Aorta (tissue), 5 donors: ENCODE measurements around the gene MZT2B. TPM values are rescaled to one million over a fixed set of nuclear protein-coding genes. Genes with fewer than 3 reads are reported as not detected.
A peak's percentile ranks its signal among the peaks of the same experiment; 100 is the strongest.
"Not testable (repeated sequence)": the region's sequence is repeated elsewhere in the genome, so short reads cannot be mapped to it uniquely, and the experiment has no call there.

Experiments
- ATAC-seq: fragments of 200-7000 bp; cut with Tn5 transposase; one replicate; pipeline ENCODE4 v1.9.1; 2022; ENCODE audit warnings: moderate library complexity; ENCODE audit not compliant: low FRiP score
- DNase-seq, 2 donors: peaks; one replicate each; pipeline ENCODE4 v3.0.0-alpha.2; 2020
- H3K27ac ChIP-seq, 2 donors: one replicate each; pipeline ENCODE4 v1.5.1; 2013; ENCODE audit warnings: low read length in 2 of 2, mild to moderate bottlenecking in 2 of 2, moderate library complexity in 2 of 2, control low read depth in 1 of 2, inconsistent platforms in 1 of 2, low read depth in 1 of 2
- H3K27me3 ChIP-seq, 2 donors: one replicate each; pipeline ENCODE4 v1.6.1; 2013; ENCODE audit warnings: control low read depth in 1 of 2, low read length in 1 of 2, mild to moderate bottlenecking in 1 of 2, moderate library complexity in 1 of 2; ENCODE audit not compliant: insufficient read depth in 2 of 2, control insufficient read depth in 1 of 2
- H3K36me3 ChIP-seq, 2 donors: one replicate each; pipeline ENCODE4 v1.6.1; 2013; ENCODE audit warnings: control low read depth in 1 of 2, low read length in 1 of 2, mild to moderate bottlenecking in 1 of 2; ENCODE audit not compliant: insufficient read depth in 2 of 2, control insufficient read depth in 1 of 2
- H3K4me1 ChIP-seq, 2 donors: one replicate each; pipeline ENCODE4 v1.6.1; 2013; ENCODE audit warnings: low read length in 2 of 2, control low read depth in 1 of 2, mild to moderate bottlenecking in 1 of 2, moderate library complexity in 1 of 2; ENCODE audit not compliant: insufficient read depth in 2 of 2, control insufficient read depth in 1 of 2
- H3K4me3 ChIP-seq, 2 donors: one replicate each; pipeline ENCODE4 v1.5.1; 2013; ENCODE audit warnings: low read length in 2 of 2, control low read depth in 1 of 2, mild to moderate bottlenecking in 1 of 2
- H3K9me3 ChIP-seq: one replicate; pipeline ENCODE4 v1.6.1; 2013; ENCODE audit warnings: mild to moderate bottlenecking, low read length; ENCODE audit not compliant: control insufficient read depth
- WGBS, 2 donors: extraction: QIAGEN DNeasy Blood & Tissue Kit; methylation state at CpG; one replicate each; pipeline ENCODE4 v1.1.7; 2013; 5-methylcytosine and 5-hydroxymethylcytosine counted together
- intact Hi-C, 2 donors: fragments of 100-400 bp; cut with DNase I; formaldehyde crosslinking; loops; one replicate each; pipeline versions ENCODE4 v1.14.2 to v1.15.0; 2022
- polyA plus RNA-seq, 2 donors: library from polyadenylated mRNA; stranded (reverse); fragments of 200-250 nt; gene quantifications; one replicate each; pipeline ENCODE4 v1.2.3, GENCODE V29; 2013
- total RNA-seq, 2 donors: library from RNA; stranded (reverse); fragmentation: NEBNext Ultra II Directional; extraction: Animal tissue kit (Norgen Biotek cat#: 25700); gene quantifications; one replicate each; pipeline ENCODE4 v1.2.1, GENCODE V29; 2021
- donor health status: healthy with polysubstance abuse.
- donor health status: Bipolar disorder and iron deficiency.
- donor health status: DM: no; HTN: no; CAD: no.
- donor health status: DM: no; HTN: no; CAD: no.
- donor health status: DM: yes; HTN: yes; CAD: no.

MZT2B gene
- total and polyA plus RNA-seq, 4 donors: 172 to 234 (median 189) TPM

- H3K4me3 ChIP-seq, H3K36me3 ChIP-seq, H3K4me1 ChIP-seq, intact Hi-C loops, H3K27me3 ChIP-seq, H3K27ac ChIP-seq, H3K9me3 ChIP-seq: not testable (repeated sequence)
- ATAC-seq (peak; percentile 39), DNase-seq (peak in 1 of 2 donors; percentile 49)
- 36 to 45% methylated on average over 27 to 48 of the region's 48 CpGs for WGBS, 2 donors
These were observed 47.1 kb downstream of the MZT2B start for GRCh38 chr2:130229161-130229510.

GRCh38 chr2:130230376-130230775 lies 48.3 kb downstream of the MZT2B start:
- H3K9me3 ChIP-seq, intact Hi-C loops, H3K27me3 ChIP-seq, ATAC-seq, H3K27ac ChIP-seq, H3K4me3 ChIP-seq, H3K4me1 ChIP-seq, H3K36me3 ChIP-seq, DNase-seq: not testable (repeated sequence)
- WGBS, 2 donors: 91 to 92% methylated on average over 17 to 18 of the region's 18 CpGs

- H3K9me3 ChIP-seq, DNase-seq, intact Hi-C loops, H3K36me3 ChIP-seq, ATAC-seq, H3K4me1 ChIP-seq, H3K4me3 ChIP-seq, H3K27me3 ChIP-seq, H3K27ac ChIP-seq: not testable (repeated sequence)
- 92% methylated on average over 15 of the region's 15 CpGs for WGBS, 2 donors
These were observed 48.8 kb downstream of the MZT2B start for GRCh38 chr2:130230907-130231306.

- no peak for ATAC-seq
- 73 to 81% methylated on average over 12 of the region's 12 CpGs for WGBS, 2 donors
- no peak overlapping the region for H3K27ac ChIP-seq
These were observed 49.6 kb downstream of the MZT2B start for GRCh38 chr2:130231656-130232055.

DNA sequence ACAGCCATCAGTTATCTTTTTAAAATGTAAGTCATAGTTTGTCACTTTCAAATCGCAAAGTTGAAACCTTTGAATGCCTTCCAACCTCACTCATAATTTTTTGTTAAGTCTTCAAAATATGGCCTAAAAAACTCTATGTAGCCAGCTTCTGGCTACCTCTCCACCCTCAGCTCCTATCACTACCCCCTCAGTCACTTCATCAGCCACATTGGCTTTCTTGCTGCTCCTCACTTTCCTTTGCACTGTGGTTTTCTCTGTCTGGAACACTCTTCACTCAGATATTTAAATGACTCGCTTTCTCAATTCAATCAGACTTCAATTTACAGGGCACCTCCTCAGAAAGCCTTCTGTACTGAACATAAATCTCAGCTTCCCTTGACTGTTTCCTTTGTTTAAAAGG lies 51.0 kb downstream of the MZT2B start:
- DNase-seq, H3K27me3 ChIP-seq, H3K9me3 ChIP-seq, H3K36me3 ChIP-seq, intact Hi-C loops, ATAC-seq, H3K4me3 ChIP-seq, H3K27ac ChIP-seq, H3K4me1 ChIP-seq: not testable (repeated sequence)
- 80 to 81% methylated on average over 2 of the region's 2 CpGs for WGBS, 2 donors

More at GRCh38 chr2:130231656-130232055, 49.6 kb downstream of the MZT2B start:
- Histone ChIP-seq H3K4me1 (no peaks in the 10 kb centered on the region), H3K27me3 (no peaks in the 10 kb centered on the region), H3K4me3 (no peak overlapping the region), H3K9me3 (no peaks in the 10 kb centered on the region), H3K36me3 (no peaks in the 10 kb centered on the region)
- intact Hi-C loops: no loop called here
- no peak for DNase-seq

GRCh38 chr2:130239581-130239980 lies 57.5 kb downstream of the MZT2B start:
- H3K27ac ChIP-seq, H3K36me3 ChIP-seq, intact Hi-C loops, DNase-seq, H3K27me3 ChIP-seq, H3K4me3 ChIP-seq, H3K9me3 ChIP-seq, ATAC-seq, H3K4me1 ChIP-seq: not testable (repeated sequence)
- 75% methylated on average over 6 of the region's 6 CpGs for whole genome bisulfite sequencing, 2 donors

Other genes starting within 250 kb of the MZT2B start
- under 1 TPM in 1 of 2 donors, not detected in 1; 0.36 TPM for gene RAB6C, start 202.6 kb upstream of the MZT2B start, total RNA-seq
- gene RAB6C, start 202.6 kb upstream of the MZT2B start, polyA plus RNA-seq: not detected
- gene POTEF, start 53.0 kb upstream of the MZT2B start, total RNA-seq: under 1 TPM in 1 of 2 donors, not detected in 1; 0.24 TPM
- not detected for gene POTEF, start 53.0 kb upstream of the MZT2B start, polyA plus RNA-seq
- 1 to 10 TPM; 1.3 to 2.6 TPM for gene CCDC74B, start 37.1 kb upstream of the MZT2B start, total RNA-seq
- 1 to 10 TPM in 1 of 2 donors, under 1 TPM in 1; 0.38 to 5.6 TPM for gene CCDC74B, start 37.1 kb upstream of the MZT2B start, polyA plus RNA-seq
- gene SMPD4, start 660 bp upstream of the MZT2B start, total RNA-seq: 10 to 100 TPM; 32.3 to 37.4 TPM
- gene SMPD4, start 660 bp upstream of the MZT2B start, polyA plus RNA-seq: 10 to 100 TPM; 14.4 to 60.7 TPM
- gene TUBA3E, start 16.2 kb downstream of the MZT2B start, total RNA-seq: not detected
- 1 to 10 TPM in 1 of 2 donors, not detected in 1; 1.3 TPM for gene TUBA3E, start 16.2 kb downstream of the MZT2B start, polyA plus RNA-seq
- 10 to 100 TPM; 44.3 to 47.0 TPM for gene IMP4, start 160.6 kb downstream of the MZT2B start, total RNA-seq
- 10 to 100 TPM; 42.4 to 77.2 TPM for gene IMP4, start 160.6 kb downstream of the MZT2B start, polyA plus RNA-seq
- gene PTPN18, start 173.8 kb downstream of the MZT2B start, total RNA-seq: 10 to 100 TPM; 37.3 to 71.0 TPM
- 10 to 100 TPM; 41.8 to 44.2 TPM for gene PTPN18, start 173.8 kb downstream of the MZT2B start, polyA plus RNA-seq